NCI-H1436 treated with DMSO at 0.1 percent for 48 hours (cell line): ENCODE results near the gene MAP4K4.

ENCODE experiments used
- DNase-seq: peaks from one replicate; lab custom pipeline; 2025; lab: John Stamatoyannopoulos, UW

Gene MAP4K4

GRCh38 chr2:101872480-101872879 lies 175.0 kb downstream of the MAP4K4 start:
- DNase-seq, result no peak

- DNase-seq, result no peak
Observed at GRCh38 chr2:101873543-101873942, 176.0 kb downstream of the MAP4K4 start.

GRCh38 chr2:101874069-101874468 lies 176.6 kb downstream of the MAP4K4 start:
- no peak for DNase-seq

- no peak for DNase-seq
Observed at GRCh38 chr2:101879466-101879865, 182.0 kb downstream of the MAP4K4 start.

- no peak for DNase-seq
Observed at GRCh38 chr2:101881131-101881530, 183.6 kb downstream of the MAP4K4 start.

- DNase-seq, result no peak
Observed at GRCh38 chr2:101882769-101883307, 185.3 kb downstream of the MAP4K4 start.

GRCh38 chr2:101883860-101884259 lies 186.4 kb downstream of the MAP4K4 start:
- no peak for DNase-seq

GRCh38 chr2:101884423-101884822 lies 186.9 kb downstream of the MAP4K4 start:
- no peak for DNase-seq

- DNase-seq, result no peak
Observed at GRCh38 chr2:101887328-101887727, 189.8 kb downstream of the MAP4K4 start.

GRCh38 chr2:101889460-101890098 lies 192.1 kb downstream of the MAP4K4 start:
- no peak for DNase-seq

GRCh38 chr2:101892377-101892776 lies 194.9 kb downstream of the MAP4K4 start:
- DNase-seq, result no peak

- no peak for DNase-seq
Observed at GRCh38 chr2:101893681-101894381, 196.3 kb downstream of the MAP4K4 start.

- no peak for DNase-seq
Observed at GRCh38 chr2:101895039-101895438, 197.5 kb downstream of the MAP4K4 start.

GRCh38 chr2:101895819-101896322 lies 198.4 kb downstream of the MAP4K4 start:
- DNase-seq, result no peak

GRCh38 chr2:101897301-101897700 lies 199.8 kb downstream of the MAP4K4 start:
- no peak for DNase-seq

- DNase-seq, result no peak
Observed at GRCh38 chr2:101899265-101899664, 201.8 kb downstream of the MAP4K4 start.

GRCh38 chr2:101899871-101900270 lies 202.4 kb downstream of the MAP4K4 start:
- DNase-seq, result no peak

GRCh38 chr2:101900375-101900774 lies 202.9 kb downstream of the MAP4K4 start:
- DNase-seq, result no peak

GRCh38 chr2:101901241-101901640 lies 203.7 kb downstream of the MAP4K4 start:
- no peak for DNase-seq

- no peak for DNase-seq
Observed at GRCh38 chr2:101902169-101902568, 204.7 kb downstream of the MAP4K4 start.

GRCh38 chr2:101904916-101905315 lies 207.4 kb downstream of the MAP4K4 start:
- DNase-seq, result no peak

GRCh38 chr2:101905746-101906336 lies 208.3 kb downstream of the MAP4K4 start:
- no peak for DNase-seq

GRCh38 chr2:101909760-101910159 lies 212.3 kb downstream of the MAP4K4 start:
- no peak for DNase-seq
